Caco-2 (cell line): ENCODE results near the gene KLF3. TPM values are rescaled to one million over a fixed set of nuclear protein-coding genes. Genes with fewer than 3 reads are reported as not detected.

Source experiments
- BruUV-seq: library from RNA; stranded (reverse); fragments of 400-500 nt; replicated peaks from 2 replicates; lab custom pipeline; 2021; lab: Mats Ljungman, UMichigan
- CTCF ChIA-PET: fragments of 300-600 bp; sonication (Branson Sonifier 250); formaldehyde crosslinking; loops from one replicate; lab custom pipeline; 2022; ENCODE audit warnings: antibody characterized with exemption; lab: Charles Lee
- POLR2A ChIA-PET: fragments of 300-600 bp; sonication (Branson Sonifier 250); formaldehyde crosslinking; loops from one replicate; lab custom pipeline; 2022; ENCODE audit warnings: antibody characterized with exemption; lab: Charles Lee
- DNase-seq, 2 experiments: peaks; one replicate each; pipeline versions ENCODE4 v3.0.0 to v3.0.0-alpha.2; 2020 to 2022
- H3K27me3 ChIP-seq: replicated peaks from 2 replicates; pipeline ENCODE4 v1.6.0; 2011; ENCODE audit warnings: low read length; ENCODE audit not compliant: control insufficient read depth, insufficient read depth
- H3K36me3 ChIP-seq: 2 replicates; pipeline ENCODE4 v1.5.1; 2011; ENCODE audit warnings: low read length; ENCODE audit not compliant: control insufficient read depth, insufficient read depth
- H3K4me1 ChIP-seq: fragments of 250-450 bp; sonication (Bioruptor Pico); 2 replicates; pipeline ENCODE4 v1.5.1; 2020; ENCODE audit warnings: mild to moderate bottlenecking
- H3K4me3 ChIP-seq: 2 replicates; pipeline ENCODE4 v1.5.1; 2011; ENCODE audit warnings: low read depth, mild to moderate bottlenecking, control low read depth, low read length
- H3K9me3 ChIP-seq: fragments of 250-450 bp; sonication (Bioruptor Pico); 2 replicates; pipeline ENCODE4 v1.5.1; 2020; ENCODE audit warnings: mild to moderate bottlenecking, moderate library complexity
- H3K27ac Mint-ChIP-seq: one replicate; pipeline ENCODE4 v1.8.0; 2022; ENCODE audit warnings: mixed read lengths; ENCODE audit not compliant: unreplicated experiment
- H3K27me3 Mint-ChIP-seq: one replicate; pipeline ENCODE4 v1.8.0; 2022; ENCODE audit warnings: mixed read lengths; ENCODE audit not compliant: insufficient read depth, unreplicated experiment
- H3K36me3 Mint-ChIP-seq: one replicate; pipeline ENCODE4 v1.8.0; 2022; ENCODE audit warnings: mild to moderate bottlenecking, mixed read lengths; ENCODE audit not compliant: insufficient read depth, unreplicated experiment
- H3K4me1 Mint-ChIP-seq: one replicate; pipeline ENCODE4 v1.8.0; 2022; ENCODE audit warnings: low read depth, mixed read lengths; ENCODE audit not compliant: unreplicated experiment
- H3K4me3 Mint-ChIP-seq: one replicate; pipeline ENCODE4 v1.8.0; 2022; ENCODE audit warnings: mild to moderate bottlenecking, moderate library complexity, mixed read lengths; ENCODE audit not compliant: unreplicated experiment
- H3K9me3 Mint-ChIP-seq: one replicate; pipeline ENCODE4 v1.8.0; 2022; ENCODE audit warnings: mixed read lengths; ENCODE audit not compliant: unreplicated experiment
- CTCF ChIP-seq, 2 experiments: fragments of 200-600 bp in 1 of 2; IDR thresholded peaks; 1 replicate in 1 of 2; 2 replicates in 1 of 2; pipeline versions ENCODE4 v1.5.1 to v1.8.0; 2011 to 2022; ENCODE audit warnings: antibody characterized with exemption in 1 of 2, control low read depth in 1 of 2, inconsistent platforms in 1 of 2, low read depth in 1 of 2, low read length in 1 of 2, mild to moderate bottlenecking in 1 of 2, moderate library complexity in 1 of 2; ENCODE audit not compliant: insufficient read depth in 1 of 2, severe bottlenecking in 1 of 2, unreplicated experiment in 1 of 2
- intact Hi-C: fragments of 100-400 bp; cut with micrococcal nuclease; formaldehyde crosslinking; loops from one replicate; pipeline ENCODE4 v1.10.0; 2022; ENCODE audit not compliant: unreplicated experiment
- total RNA-seq: library from RNA; stranded (reverse); gene quantifications from 2 replicates; pipeline ENCODE4 v1.2.3, GENCODE V29; 2022

KLF3 gene
- total RNA-seq, 1 experiment from 2014 or later: 34.8 TPM

DNA sequence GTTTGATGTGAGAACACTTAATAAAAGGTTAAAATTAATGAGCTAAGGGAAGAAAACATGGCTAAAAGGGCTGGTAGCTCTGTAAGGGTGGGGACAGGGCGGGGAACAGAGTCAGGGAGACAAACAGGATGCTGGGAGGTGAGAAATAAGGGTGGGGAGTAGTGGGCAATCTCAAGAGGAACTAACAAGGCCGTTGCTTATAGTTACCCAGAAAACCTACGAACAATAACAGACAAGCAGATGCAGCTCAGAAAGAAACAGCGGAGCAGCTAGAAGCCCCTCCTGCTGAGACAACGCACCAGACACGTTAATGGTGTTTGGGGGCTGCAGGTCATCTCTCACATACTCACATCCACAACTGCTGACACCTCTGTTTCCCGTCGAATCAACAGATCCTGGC is 9.7 kb upstream of the KLF3 start:
- BruUV-seq: no TSS peak
- POLR2A ChIA-PET: no interaction called here
- CTCF ChIA-PET: no interaction called here
- Mint-ChIP-seq H3K4me1 (no peaks in the 10 kb centered on the region), H3K27ac (no peak overlapping the region), H3K36me3 (no peaks in the 10 kb centered on the region), H3K4me3 (no peak overlapping the region), H3K27me3 (peaks cover 3% of the 10 kb centered on the region), H3K9me3 (no peaks in the 10 kb centered on the region)
- no peak for TF ChIP-seq CTCF (IDR thresholded peaks at IDR 0.05; ENCODE audit: insufficient read depth in 1 of 2, low read depth in 1 of 2, low read length in 1 of 2, severe bottlenecking in 1 of 2, unreplicated experiment in 1 of 2)
- no peaks in the 10 kb centered on the region for H3K4me1 ChIP-seq
- H3K9me3 ChIP-seq: no peaks in the 10 kb centered on the region
- intact Hi-C loops: no loop called here
- DNase-seq: no peak
- no peak overlapping the region for H3K4me3 ChIP-seq
- no peaks in the 10 kb centered on the region for H3K27me3 ChIP-seq
- H3K36me3 ChIP-seq: no peaks in the 10 kb centered on the region

DNA sequence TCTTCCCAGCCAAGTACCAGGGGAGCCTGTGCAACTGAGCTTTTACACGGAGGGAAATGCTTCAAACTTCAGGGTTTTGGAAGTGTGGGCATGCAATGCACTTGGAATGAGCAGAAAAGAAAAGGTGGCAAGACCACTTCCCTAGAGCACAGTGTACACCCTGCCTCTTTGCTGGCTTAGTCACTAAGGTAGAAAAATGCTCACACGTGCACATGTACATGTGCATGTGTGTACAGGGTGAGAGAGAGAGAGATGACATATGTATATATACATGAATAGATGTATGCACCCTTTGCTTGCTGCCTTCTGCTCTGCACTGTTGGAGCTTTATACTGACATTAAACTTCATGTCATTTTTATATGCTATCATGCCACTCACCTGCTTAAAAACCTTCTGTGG is 7.9 kb upstream of the KLF3 start:
- H3K4me1 Mint-ChIP-seq: peaks cover 3% of the 10 kb centered on the region
- no peak for DNase-seq
- no peak overlapping the region for H3K27ac Mint-ChIP-seq

GRCh38 chr4:38659346-38659745 is 4.7 kb upstream of the KLF3 start:
- Histone ChIP-seq H3K36me3 (no peaks in the 10 kb centered on the region), H3K4me1 (peaks cover 9% of the 10 kb centered on the region), H3K27me3 (no peaks in the 10 kb centered on the region), H3K4me3 (no peak overlapping the region), H3K9me3 (no peaks in the 10 kb centered on the region)
- CTCF ChIA-PET: interaction anchor here (0.8 kb wide), 1 partner anchor 15 kb away, joined by 4 read pairs; no protein-coding TSS in a partner anchor
- H3K27ac Mint-ChIP-seq: no peak overlapping the region
- TF ChIP-seq CTCF (IDR thresholded peaks at IDR 0.05; ENCODE audit: insufficient read depth in 1 of 2, low read depth in 1 of 2, low read length in 1 of 2, severe bottlenecking in 1 of 2, unreplicated experiment in 1 of 2): no peak
- no peak for DNase-seq
- POLR2A ChIA-PET: no interaction called here
- intact Hi-C loops: no loop called here
- H3K27me3 Mint-ChIP-seq: no peaks in the 10 kb centered on the region
- BruUV-seq: no TSS peak
- no peak overlapping the region for H3K4me3 Mint-ChIP-seq
- H3K4me1 Mint-ChIP-seq: peaks cover 14% of the 10 kb centered on the region
- peaks cover 7% of the 10 kb centered on the region for H3K36me3 Mint-ChIP-seq
- H3K9me3 Mint-ChIP-seq: peaks cover 12% of the 10 kb centered on the region

More for the DNA sequence above, 7.9 kb upstream of the KLF3 start:
- TF ChIP-seq CTCF (IDR thresholded peaks at IDR 0.05; ENCODE audit: insufficient read depth in 1 of 2, low read depth in 1 of 2, low read length in 1 of 2, severe bottlenecking in 1 of 2, unreplicated experiment in 1 of 2): no peak
- Histone ChIP-seq H3K36me3 (no peaks in the 10 kb centered on the region), H3K27me3 (no peaks in the 10 kb centered on the region), H3K4me1 (no peaks in the 10 kb centered on the region), H3K9me3 (no peaks in the 10 kb centered on the region), H3K4me3 (no peak overlapping the region)
- ChIA-PET CTCF (no interaction called here), POLR2A (no interaction called here)
- intact Hi-C loops: no loop called here
- Mint-ChIP-seq H3K4me3 (no peak overlapping the region), H3K36me3 (peaks cover 5% of the 10 kb centered on the region), H3K27me3 (peaks cover 3% of the 10 kb centered on the region), H3K9me3 (peaks cover 8% of the 10 kb centered on the region)
- no TSS peak for BruUV-seq
